ENCODE results near the gene GNPTAB.

The GNPTAB gene

DNA sequence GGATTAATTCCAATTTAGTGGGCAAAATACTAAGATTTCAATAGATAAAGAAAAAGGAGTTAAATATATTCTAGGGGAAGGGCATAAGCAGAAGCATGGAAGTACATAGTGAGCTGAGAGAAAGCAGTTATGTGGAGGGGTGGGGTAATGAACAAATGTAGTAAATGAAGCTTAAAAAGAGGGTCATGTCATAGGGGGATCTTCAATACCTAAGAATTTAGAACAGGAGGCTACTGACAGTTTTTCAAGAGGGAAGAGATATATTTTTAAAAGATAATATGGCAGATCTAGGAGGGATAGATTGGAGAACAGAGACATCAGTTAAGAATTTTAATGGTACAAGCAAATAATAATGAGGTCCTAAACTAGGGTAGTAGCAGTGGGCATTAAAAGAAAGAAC is 100.9 kb downstream of the GNPTAB start:
- no peak for DNase-seq

DNA sequence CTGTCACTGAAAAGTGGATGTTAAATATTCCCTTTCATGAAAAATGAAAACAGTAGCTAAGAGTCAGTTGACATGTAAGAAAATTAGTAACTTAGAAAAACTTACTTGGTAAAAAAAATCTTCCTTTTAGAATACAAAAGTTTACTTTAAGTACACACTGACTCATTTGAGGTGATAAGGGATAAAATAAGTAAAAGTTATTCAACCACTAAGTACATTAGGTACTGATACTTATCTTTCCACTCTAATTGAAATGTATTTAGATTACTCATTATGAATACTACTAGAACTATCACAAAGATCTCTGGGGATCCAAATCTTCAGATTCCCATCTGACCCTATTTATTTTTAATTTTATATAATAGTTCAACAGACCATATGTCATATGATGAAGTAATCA is 103.7 kb downstream of the GNPTAB start:
- DNase-seq, result no peak

DNA sequence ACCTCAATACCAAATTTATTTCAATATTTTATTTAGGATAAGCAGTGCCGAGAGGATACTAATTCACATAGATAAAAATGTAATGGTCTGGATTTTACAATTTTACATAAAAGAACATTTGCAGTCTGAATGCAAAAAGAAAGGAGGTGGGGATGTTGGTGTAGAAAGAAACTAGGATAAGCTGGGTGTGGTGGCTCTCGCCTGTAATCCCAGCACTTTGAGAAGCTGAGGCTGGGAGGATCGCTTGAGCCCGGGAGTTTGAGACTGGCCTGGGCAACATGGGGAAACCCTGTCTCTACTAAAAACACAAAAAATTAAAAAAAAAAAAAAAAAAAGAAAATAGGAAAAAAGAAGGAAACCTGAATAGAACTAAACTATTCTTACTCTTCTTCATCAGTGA is 108.4 kb downstream of the GNPTAB start:
- no peak for DNase-seq

DNA sequence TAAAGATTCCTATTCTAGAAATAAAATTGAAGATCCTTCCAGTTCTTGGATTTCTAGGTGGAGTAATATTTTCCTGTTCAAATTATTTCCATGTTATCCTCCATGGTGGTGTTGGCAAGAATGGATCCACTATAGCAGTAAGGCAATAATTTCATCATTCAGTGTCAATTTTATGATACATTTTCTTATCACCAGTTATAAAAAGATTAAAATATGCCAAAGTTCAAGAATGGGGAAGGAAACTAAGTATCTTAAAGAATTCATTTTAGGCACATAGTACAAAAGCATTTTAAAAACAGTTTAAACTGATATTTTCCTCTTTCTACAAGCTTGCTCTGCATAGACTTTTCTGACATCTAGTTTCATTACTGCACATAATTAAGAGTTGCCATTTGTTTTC is 110.6 kb downstream of the GNPTAB start:
- no peak for DNase-seq

DNA sequence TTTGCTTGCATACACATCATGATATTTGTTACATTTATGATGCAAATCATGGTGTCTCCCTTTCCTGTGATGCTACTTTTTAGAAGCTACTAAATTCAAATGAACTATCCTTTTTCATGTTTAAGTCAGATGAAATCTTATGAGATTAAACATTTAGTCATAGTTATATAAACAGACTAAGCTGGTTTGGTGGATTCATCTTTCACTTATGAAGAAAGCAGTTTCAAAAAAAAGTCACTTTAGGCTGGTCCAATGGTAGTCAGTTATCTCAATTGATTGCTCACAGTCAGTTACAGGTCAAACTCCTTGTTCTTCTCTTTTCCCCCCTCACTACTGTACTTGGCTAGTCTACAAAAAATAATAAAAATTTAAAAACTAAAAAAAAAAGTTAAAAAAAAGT is 111.2 kb downstream of the GNPTAB start:
- DNase-seq, result no peak

DNA sequence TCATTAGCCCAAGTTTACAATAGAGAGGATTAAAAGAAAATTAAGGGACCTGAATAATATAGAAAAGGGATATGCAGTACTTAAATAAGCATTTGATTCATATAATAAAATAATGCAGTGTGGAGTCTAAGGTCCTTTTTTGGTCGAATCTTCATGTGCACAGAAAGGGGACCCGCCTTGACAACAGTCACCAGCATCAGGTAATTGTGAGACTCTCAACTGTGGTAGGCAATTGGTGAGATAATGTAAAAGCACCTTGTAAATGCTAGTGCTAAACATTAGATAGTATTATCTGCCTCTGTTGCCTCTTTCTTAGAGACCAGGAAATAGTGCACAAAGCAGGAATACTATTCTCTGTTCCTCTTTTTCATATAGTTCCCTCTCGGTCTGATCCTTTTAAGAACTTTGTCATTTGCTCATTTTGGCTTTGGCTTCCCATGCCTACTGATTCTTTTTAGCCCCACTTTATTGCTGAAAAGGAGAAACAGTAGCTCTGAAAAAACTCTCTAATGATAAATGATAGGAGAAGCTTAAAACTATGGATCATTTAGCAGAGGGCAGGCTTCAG is 115.8 kb downstream of the GNPTAB start:
- DNase-seq, result no peak

DNA sequence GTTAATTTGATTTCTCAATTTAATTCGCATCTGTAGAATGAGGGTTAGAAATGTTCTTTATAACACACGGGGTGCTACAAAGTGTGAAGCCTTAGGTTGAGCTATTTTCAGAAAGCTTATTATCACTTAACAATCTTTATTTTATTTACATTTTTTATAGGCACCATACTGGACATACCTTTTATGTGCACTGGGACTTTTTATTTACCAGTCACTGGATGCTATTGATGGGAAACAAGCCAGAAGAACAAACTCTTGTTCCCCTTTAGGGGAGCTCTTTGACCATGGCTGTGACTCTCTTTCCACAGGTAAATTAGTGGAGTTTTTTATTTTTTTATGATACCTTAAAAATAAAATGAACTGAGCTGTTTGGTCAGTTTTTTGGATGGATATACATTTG is 116.8 kb downstream of the GNPTAB start:
- DNase-seq, result no peak

DNA sequence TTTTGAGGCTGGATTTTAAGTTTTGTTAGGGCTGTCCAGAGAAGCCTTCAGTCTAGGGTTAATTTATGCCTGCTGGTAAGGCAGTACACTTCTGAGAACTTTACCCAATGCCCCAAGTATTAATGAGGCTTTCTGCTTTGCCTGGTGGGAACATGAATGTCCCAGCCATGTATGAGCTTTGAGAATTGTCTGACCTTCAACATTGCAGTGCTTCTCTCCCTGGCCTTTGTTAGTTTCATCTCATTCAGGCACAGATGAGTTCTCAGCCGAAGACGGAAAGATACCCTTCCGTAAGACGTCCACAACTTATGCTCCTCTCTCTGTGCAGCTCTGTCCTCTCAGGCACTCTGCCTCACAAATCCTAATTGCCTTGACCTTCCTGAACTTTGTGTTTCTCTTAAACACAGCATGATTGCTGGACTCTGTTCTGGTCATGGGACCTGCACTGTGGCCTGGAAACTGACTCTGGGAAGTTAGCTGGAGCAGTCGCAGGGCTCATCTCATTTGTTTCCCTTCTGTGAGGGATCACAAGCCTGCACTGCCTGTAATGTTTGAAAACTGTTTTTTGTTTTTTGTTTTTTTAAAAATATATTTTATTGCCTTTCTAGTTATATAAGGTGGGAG is 117.6 kb downstream of the GNPTAB start:
- no peak for DNase-seq

DNA sequence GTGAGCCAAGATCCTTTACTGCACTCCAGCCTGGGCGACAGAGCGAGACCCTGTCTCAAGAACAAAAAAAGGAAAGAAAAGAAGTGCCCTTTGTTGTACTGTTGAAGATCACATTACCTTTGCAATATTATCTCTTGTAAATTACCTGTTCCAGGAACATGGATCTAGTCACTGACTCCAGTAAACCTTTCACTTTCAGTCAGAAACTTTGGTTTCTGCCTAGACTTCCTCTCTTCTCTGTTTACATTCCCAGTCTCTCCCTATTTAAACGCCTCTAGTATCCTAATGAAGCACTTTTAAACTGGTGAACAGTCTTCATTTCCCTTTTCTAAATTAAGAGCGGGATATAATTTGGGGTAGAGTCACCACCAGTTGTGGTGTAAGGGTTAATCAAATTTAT is 120.5 kb downstream of the GNPTAB start:
- DNase-seq, result no peak

DNA sequence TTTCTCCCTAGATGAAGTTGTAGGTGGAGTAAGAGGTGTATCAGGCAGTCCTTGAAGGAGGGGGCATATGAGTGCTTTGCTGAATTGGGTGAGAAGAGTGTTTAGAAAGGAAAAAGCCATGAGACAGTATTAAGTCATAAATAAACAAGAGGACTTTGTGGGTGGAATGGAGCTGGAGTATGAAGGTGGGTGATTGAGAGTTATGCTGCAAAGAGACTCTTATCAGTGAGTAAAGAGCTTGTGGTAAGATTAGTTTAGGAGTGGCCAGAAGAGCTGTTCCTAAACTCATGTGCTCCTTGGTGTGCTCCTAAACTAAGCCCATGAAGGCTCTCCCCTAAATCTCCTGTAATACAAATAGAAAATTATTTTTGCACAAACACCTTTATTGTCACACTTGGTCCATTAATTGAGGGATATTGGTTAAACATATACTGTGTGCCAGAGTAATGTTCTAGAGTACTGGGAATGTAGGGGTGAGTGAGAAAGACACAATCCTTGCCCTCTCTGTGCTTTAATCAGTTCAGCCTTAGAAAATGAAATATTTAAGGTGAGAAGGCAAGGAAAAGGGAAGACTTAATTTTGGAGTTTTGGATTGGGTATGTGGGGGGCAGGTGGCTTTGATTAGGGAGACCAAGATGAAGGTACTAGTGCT is 123.5 kb downstream of the GNPTAB start:
- no peak for DNase-seq

DNA sequence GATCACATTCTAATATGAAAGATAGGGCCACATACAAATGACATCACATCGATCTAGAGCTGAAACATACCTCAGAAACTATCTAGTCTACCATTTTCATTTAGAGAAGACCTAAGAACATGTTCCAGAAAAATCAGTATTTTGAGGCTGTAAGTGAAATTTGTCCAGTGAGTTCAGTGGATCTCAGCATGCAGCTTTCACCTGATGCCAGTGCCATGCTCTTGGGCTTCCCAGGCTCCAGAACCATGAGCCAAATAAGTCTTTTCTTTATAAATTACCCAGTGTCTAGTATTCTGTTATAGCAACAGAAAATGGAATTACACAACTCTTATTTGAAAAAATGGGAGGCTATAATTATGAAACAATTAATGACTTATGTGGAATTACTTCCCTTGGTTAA is 124.4 kb downstream of the GNPTAB start:
- no peak for DNase-seq

DNA sequence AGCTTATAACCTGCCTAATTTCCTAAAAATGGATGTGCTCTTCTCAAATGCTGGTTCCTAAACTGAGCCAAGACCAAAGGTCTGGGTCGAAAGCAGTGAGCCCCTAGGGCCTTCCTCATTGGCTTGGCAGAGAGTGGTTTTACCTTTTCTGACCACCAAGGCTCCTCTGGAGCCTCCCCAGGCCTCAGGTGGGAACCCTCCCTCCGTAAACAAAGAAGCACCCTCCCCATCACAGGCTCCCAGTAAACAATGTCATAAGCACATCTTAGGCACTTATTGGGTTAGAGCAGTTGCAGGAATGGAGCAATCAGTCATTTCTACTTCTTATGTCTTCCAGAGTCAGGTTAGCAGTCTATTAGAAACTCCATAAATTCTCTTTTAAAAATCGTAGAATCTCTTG is 127.3 kb downstream of the GNPTAB start:
- no peak for DNase-seq

DNA sequence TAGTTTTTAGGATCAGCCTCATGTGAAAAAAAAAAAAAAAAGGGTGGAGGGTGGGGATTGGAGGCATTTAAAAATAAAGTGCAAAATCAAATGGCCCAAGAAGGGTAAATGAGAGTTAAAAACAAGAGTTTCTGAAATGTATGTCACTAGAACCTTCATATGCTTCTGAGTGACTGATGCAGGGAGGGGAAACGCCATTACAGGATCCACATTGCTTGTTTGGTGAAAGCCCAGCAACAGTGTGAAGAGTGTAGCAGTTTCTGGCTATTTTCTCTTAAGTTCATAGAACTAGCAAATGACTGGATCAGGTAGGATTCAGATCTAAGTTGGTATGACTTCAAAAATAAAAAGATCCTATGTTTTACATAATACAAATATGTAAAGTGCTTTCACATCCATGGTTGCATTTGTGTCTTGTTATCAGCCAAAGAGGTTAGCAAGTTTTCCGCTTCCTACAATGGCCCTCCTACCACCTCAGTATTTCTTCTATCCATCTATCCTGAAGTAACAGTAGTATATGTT is 130.4 kb downstream of the GNPTAB start:
- DNase-seq, result no peak

DNA sequence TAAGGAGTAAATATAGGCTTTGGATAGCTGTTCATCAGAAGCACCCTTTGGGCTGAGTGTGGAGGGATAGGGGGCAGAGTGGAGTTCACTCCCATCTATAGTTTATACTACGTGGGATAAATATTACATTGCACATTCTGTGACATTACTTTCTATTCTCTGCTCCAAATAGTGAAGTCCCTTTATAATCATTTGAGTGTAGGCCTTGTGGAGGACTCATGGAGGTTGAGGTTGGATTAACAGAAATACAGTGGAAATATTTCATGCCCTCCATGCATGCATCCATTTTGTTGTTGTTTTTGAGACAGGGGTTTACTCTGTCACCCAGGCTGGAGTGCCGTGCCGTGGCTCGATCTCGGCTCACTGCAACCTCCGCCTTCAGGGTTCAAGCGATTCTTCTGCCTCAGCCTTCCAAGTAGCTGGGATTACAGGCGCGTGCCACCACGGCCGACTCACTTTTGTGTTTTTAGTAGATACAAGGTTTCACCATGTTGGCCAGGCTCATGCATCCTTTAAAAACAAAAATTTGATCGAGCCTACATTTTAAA is 131.9 kb downstream of the GNPTAB start:
- no peak for DNase-seq

DNA sequence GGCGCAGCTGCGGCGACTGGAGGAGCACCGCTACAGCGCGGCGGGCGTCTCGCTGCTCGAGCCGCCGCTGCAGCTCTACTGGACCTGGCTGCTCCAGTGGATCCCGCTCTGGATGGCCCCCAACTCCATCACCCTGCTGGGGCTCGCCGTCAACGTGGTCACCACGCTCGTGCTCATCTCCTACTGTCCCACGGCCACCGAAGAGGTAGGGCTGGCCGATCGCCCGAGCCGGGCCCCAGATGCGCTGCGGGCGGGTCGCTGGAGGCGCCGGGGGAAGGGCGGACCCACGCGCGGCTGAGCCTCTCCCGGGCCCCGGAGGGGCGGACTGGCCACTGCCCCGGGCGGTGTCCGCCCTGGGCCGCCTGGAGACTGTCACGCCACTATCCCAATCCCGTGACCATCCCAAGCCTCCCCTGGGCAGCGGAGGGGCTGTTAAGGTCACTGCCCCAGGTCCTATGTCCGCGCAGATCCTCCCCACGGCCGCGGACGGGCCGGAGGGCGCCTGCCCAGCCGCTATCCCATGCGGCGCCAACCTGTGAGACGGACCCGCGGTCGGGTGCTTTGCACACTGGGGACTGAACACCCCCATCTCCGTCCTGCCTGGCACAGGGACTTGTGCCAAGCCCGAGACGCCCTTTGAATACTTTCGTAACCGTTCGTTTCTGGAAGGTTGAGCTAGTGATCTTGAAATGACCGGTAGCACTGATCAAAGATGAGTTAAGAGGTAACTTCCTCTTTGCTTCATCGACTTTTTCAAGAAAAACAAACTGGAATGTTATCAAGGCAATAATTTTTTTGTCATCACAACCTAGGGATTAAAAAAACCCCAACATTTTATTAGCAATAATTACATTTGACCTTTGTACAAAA is 132.6 kb downstream of the GNPTAB start:
- peak; percentile 7 to 21 for DNase-seq

DNA sequence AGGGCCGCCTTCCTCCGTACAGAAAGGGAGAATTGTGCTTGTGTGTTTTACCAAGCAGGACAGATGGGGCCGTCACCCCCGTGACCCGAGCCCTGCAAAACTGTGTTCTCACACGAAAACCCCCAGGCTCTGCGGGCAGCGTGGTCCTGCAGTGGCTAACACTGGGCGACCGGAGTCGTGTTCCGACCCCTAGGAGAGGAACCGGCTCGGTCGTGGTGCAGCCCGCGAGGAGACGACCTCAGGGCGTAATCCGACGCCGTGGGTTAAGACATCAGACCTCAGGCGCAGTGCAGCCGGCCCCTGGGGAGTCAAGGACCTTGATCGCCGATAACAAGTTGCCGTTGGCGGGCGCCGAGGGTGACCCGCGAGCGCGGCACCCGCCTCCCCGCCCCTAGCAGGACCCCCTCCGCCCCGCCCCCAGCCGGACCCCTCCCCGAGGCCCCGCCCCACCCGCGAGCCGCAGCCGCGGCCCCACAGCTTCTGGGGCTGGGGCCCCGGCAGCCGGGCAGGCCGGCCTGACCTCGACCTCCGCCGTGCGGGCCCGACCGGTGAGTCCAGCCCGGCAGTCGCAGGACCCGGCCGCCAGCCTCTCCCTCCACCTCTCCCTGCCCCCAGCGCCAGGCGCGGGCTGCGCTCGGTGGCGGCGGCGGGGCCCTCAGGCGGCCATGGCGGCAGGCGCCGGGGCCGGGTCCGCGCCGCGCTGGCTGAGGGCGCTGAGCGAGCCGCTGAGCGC is 133.4 kb downstream of the GNPTAB start, which contains the start of gene CHPT1:
CHPT1 (plus strand) TSS at position 444 of the 733 bp plus-strand sequence; CDS start at position 666, 222 bp downstream.
- DNase-seq, result peak; percentile 67 to 75

DNA sequence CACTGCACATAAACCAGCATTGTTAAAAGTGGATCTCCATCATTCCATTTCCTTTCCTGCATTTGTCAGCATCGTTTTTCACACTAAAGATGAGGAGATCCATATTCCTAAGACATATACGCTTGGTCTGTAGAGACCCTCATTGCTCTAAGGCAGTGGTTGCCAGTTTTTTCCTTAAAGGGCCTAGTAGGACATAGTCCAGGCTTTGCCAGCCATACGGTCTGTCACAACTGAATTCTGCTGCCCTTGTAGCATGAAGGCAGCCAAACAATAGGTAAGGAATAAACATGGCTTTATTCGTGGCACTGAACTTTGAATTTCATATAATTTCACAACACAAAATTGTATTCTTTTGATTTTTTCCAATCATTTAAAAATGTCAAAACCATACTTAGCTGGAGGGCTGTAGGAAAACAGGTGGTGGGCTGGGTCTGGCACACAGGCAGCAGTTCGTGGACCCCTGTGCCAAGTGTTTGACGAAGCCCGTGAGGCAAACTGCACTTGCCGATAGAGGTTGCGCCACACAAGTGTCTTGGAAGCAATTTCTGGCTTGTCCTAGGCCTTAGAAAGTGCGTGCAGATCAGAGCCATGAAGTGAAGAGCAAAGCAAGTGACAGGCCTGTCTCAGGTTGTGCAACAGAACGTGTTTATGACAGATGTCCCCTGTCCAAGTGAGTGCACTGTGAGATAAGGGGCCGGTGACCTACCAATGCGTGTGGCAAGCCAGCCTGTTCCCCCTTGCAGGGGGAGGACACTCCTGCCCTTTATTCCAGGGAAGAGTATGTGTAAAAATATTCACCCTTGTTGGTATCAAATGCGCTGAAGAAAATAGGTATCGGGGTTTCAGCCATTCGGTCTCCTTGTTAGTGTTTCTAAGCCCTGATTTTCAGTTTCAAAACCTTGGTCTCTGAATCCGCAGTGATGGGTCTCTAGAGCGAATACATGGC is 134.2 kb downstream of the GNPTAB start:
- no peak for DNase-seq

DNA sequence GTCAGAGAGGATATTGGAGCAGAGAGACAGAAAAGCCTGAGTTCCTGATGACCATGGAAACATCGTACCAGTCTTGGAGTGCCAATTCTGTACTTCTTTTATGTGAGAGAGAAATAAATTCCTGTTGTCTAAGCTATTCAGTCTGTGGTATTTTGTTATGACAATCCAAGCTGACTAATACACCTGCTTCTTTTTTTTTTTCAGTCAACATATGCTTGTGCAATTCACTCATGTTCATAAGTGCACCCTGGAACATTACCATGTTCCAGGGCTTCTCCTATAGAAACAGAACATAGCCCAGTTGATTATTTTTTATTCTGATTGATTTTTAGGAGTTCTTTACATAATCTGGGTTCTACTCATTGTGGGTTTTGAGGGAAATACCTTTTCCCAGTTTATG is 135.1 kb downstream of the GNPTAB start:
- no peak for DNase-seq
